NOMO-1 (cell line): ENCODE measurements around the gene LMF2.
"Not testable (repeated sequence)": the region's sequence is repeated elsewhere in the genome, so short reads cannot be mapped to it uniquely, and the experiment has no call there.

Experiments used
- DNase-seq, 2 experiments: peaks; one replicate each; lab custom pipeline; 2025; ENCODE audit not compliant: unreplicated experiment in 2 of 2; lab: John Stamatoyannopoulos, UW

The LMF2 gene

GRCh38 chr22:50523806-50524675, 16.5 kb upstream of the LMF2 start:
- DNase-seq = no peak

GRCh38 chr22:50523458-50523805, 15.9 kb upstream of the LMF2 start:
- no peak for DNase-seq

GRCh38 chr22:50522806-50523438, 15.4 kb upstream of the LMF2 start:
- DNase-seq = no peak

GRCh38 chr22:50522208-50522805, 14.8 kb upstream of the LMF2 start:
- DNase-seq = no peak

- DNase-seq = no peak
These were observed 14.2 kb upstream of the LMF2 start for GRCh38 chr22:50521710-50522109.

- DNase-seq = no peak
These were observed 13.4 kb upstream of the LMF2 start for GRCh38 chr22:50520826-50521453.

- not testable (repeated sequence) for DNase-seq
These were observed 12.7 kb upstream of the LMF2 start for GRCh38 chr22:50520184-50520583.

GRCh38 chr22:50519151-50519550, 11.6 kb upstream of the LMF2 start:
- no peak for DNase-seq

GRCh38 chr22:50518606-50519005, 11.1 kb upstream of the LMF2 start:
- no peak for DNase-seq

GRCh38 chr22:50517495-50518260, 10.2 kb upstream of the LMF2 start:
- no peak for DNase-seq

GRCh38 chr22:50516891-50517290, 9.4 kb upstream of the LMF2 start:
- DNase-seq = no peak

GRCh38 chr22:50516068-50516467, 8.6 kb upstream of the LMF2 start:
- no peak for DNase-seq

GRCh38 chr22:50513175-50513574, 5.7 kb upstream of the LMF2 start:
- DNase-seq = no peak

- DNase-seq = no peak
These were observed 1.4 kb upstream of the LMF2 start for GRCh38 chr22:50508897-50509296.

- peak; percentile 90 to 95 for DNase-seq
These were observed 736 bp upstream of the LMF2 start, which contains the start of gene NCAPH2 for GRCh38 chr22:50507991-50508884. TSS of gene NCAPH2 (plus strand) at chr22:50508224. CDS start at chr22:50508338, 114 bp downstream.

- DNase-seq = no peak
These were observed 686 bp downstream of the LMF2 start for GRCh38 chr22:50506611-50507420.

GRCh38 chr22:50505776-50506610, 1.5 kb downstream of the LMF2 start:
- no peak for DNase-seq

GRCh38 chr22:50505276-50505775, 2.2 kb downstream of the LMF2 start:
- no peak for DNase-seq
